Thyroid gland (tissue), 4 donors: ENCODE data around the gene RNF166.

Experiments used
- POLR2A ChIP-seq, 2 donors: fragments of 450-650 bp; IDR thresholded peaks; one replicate each; pipeline ENCODE4 v1.6.1; 2017; ENCODE audit warnings: antibody characterized with exemption in 2 of 2, mild to moderate bottlenecking in 2 of 2, moderate library complexity in 1 of 2
- TF ChIP-seq, protein P1 (sequence below), 6 experiments: fragments of 200-600 bp in 3 of 6; fragments of 450-650 bp in 3 of 6; sonication (generic) in 3 of 6; IDR thresholded peaks; one replicate each; pipeline ENCODE4 v1.5.1; 2016 to 2019; ENCODE audit warnings: antibody characterized with exemption in 6 of 6, mild to moderate bottlenecking in 2 of 6, inconsistent platforms in 1 of 6, moderate library complexity in 1 of 6

DNA sequence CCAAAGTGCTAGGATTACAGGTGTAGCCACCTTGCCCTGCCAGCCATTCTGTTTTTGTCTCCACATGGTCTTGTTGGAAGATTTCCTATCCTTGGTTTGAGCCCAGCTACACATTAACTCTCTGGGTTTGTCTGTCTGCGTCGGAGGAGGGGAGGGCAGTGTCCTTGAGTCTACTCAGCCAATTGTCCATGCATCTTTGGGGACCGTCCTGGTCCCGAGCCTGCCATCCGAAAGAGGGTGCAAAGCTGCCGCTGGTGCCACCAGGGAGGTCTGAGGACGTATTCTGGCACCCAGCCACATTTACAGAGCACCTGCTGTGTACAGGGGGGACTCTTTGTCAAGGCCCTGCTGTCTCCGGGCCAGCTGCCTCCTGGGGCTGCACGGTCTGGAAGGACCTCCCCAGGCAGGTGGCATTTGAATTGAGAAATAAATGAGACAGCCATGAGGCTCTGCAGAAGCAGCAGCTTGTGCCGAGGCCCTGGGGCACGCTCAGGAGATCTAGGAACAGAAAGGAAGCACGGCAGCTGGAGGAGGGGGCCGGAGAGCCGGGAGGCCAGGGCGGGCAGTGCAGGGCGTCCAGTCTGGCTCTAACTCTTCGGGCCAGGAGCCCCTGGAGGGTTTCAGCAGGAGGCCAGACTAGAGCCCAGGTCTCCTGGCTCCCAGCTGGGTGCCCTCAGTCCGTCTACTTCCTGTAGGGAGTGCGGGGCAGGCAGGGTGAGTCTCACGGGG, 56.8 kb downstream of the RNF166 start:
- TF ChIP-seq, protein P1, sequence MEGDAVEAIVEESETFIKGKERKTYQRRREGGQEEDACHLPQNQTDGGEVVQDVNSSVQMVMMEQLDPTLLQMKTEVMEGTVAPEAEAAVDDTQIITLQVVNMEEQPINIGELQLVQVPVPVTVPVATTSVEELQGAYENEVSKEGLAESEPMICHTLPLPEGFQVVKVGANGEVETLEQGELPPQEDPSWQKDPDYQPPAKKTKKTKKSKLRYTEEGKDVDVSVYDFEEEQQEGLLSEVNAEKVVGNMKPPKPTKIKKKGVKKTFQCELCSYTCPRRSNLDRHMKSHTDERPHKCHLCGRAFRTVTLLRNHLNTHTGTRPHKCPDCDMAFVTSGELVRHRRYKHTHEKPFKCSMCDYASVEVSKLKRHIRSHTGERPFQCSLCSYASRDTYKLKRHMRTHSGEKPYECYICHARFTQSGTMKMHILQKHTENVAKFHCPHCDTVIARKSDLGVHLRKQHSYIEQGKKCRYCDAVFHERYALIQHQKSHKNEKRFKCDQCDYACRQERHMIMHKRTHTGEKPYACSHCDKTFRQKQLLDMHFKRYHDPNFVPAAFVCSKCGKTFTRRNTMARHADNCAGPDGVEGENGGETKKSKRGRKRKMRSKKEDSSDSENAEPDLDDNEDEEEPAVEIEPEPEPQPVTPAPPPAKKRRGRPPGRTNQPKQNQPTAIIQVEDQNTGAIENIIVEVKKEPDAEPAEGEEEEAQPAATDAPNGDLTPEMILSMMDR (IDR thresholded peaks at IDR 0.05): no peak
- TF ChIP-seq POLR2A (IDR thresholded peaks at IDR 0.05): no peak
